ENCODE data around the gene DLG2. TPM values are rescaled to one million over a fixed set of nuclear protein-coding genes. Genes with fewer than 3 reads are reported as not detected.

DLG2 gene
- total and polyA plus RNA-seq, 9 of the 15 experiments (the other 6 are each of a cell fraction or from before 2014, with no cell fraction given): 0.52 to 1.6 (median 0.95) TPM

DNA sequence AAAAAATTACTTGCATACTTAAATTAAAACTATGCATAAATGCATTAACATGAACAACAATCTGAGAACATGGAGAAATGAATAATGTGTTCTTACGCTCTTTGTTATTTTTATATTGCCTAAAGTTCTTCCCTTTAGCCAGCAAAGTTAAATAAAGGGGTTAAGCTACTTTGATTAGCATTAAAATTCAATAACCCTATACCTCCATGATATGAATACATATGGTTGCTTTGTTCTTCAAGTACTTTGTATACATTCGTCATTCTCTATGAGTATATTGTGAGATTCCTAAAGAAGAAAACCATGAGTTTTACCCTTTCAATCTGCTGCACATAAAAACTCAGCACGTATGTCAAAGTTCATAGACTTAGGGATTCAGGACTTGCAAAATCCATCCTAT lies 578.3 kb downstream of the DLG2 start (continued):
- no peak for TF ChIP-seq NCOA2 (IDR thresholded peaks at IDR 0.05; ENCODE audit: partially characterized antibody in 2 of 2)
- no peak for TF ChIP-seq CHD1 (IDR thresholded peaks at IDR 0.05; ENCODE audit: low read length)

- no peaks in the 10 kb centered on the region for H3K9me3 ChIP-seq (replicated peaks; ENCODE audit: control insufficient read depth, insufficient read depth, low read depth, low read length)
- H3K79me2 ChIP-seq (ENCODE audit: control insufficient read depth, insufficient read depth, low read length): no peaks in the 10 kb centered on the region
- no peaks in the 10 kb centered on the region for H3K36me3 ChIP-seq (ENCODE audit: control insufficient read depth, insufficient read depth, low read length)
- H2AFZ ChIP-seq (ENCODE audit: low read depth, low read length): no peak overlapping the region
- ChIA-PET POLR2A (no interaction called here), CTCF (ENCODE audit: low intra/inter-chr PET ratio) (no interaction called here)
- DNase-seq (ENCODE audit: extremely low read depth in 1 of 4, low spot score in 3 of 4) (no peak), ATAC-seq (no peak), FAIRE-seq (no peak)
- H3K9me1 ChIP-seq (ENCODE audit: control insufficient read depth, insufficient read depth, low read length): no peaks in the 10 kb centered on the region
- no peaks in the 10 kb centered on the region for H3K27me3 ChIP-seq (ENCODE audit: control insufficient read depth in 2 of 2, insufficient read depth in 2 of 2, low read length in 2 of 2)
- no peak overlapping the region for H3K4me3 ChIP-seq
- in situ Hi-C loops (cut with MboI): no loop called here
- TF ChIP-seq, protein P1, sequence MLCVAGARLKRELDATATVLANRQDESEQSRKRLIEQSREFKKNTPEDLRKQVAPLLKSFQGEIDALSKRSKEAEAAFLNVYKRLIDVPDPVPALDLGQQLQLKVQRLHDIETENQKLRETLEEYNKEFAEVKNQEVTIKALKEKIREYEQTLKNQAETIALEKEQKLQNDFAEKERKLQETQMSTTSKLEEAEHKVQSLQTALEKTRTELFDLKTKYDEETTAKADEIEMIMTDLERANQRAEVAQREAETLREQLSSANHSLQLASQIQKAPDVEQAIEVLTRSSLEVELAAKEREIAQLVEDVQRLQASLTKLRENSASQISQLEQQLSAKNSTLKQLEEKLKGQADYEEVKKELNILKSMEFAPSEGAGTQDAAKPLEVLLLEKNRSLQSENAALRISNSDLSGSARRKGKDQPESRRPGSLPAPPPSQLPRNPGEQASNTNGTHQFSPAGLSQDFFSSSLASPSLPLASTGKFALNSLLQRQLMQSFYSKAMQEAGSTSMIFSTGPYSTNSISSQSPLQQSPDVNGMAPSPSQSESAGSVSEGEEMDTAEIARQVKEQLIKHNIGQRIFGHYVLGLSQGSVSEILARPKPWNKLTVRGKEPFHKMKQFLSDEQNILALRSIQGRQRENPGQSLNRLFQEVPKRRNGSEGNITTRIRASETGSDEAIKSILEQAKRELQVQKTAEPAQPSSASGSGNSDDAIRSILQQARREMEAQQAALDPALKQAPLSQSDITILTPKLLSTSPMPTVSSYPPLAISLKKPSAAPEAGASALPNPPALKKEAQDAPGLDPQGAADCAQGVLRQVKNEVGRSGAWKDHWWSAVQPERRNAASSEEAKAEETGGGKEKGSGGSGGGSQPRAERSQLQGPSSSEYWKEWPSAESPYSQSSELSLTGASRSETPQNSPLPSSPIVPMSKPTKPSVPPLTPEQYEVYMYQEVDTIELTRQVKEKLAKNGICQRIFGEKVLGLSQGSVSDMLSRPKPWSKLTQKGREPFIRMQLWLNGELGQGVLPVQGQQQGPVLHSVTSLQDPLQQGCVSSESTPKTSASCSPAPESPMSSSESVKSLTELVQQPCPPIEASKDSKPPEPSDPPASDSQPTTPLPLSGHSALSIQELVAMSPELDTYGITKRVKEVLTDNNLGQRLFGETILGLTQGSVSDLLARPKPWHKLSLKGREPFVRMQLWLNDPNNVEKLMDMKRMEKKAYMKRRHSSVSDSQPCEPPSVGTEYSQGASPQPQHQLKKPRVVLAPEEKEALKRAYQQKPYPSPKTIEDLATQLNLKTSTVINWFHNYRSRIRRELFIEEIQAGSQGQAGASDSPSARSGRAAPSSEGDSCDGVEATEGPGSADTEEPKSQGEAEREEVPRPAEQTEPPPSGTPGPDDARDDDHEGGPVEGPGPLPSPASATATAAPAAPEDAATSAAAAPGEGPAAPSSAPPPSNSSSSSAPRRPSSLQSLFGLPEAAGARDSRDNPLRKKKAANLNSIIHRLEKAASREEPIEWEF (CRISPR knock-in tag; IDR thresholded peaks at IDR 0.05): no peak
- no peak for TF ChIP-seq CREB1 (IDR thresholded peaks at IDR 0.05)
- no peak for TF ChIP-seq CREB1 (CRISPR knock-in tag; IDR thresholded peaks at IDR 0.05)
- no peak for TF ChIP-seq POLR2A (conservative IDR thresholded peaks at IDR 0.05)
- no peak for TF ChIP-seq TFAM (CRISPR knock-in tag; conservative IDR thresholded peaks at IDR 0.05)
- no peak for TF ChIP-seq CBFA2T2 (conservative IDR thresholded peaks at IDR 0.05)
- TF ChIP-seq ZFP91 (CRISPR knock-in tag; IDR thresholded peaks at IDR 0.05): no peak
- TF ChIP-seq ZNF3 (CRISPR knock-in tag; IDR thresholded peaks at IDR 0.05): no peak
- TF ChIP-seq SMARCE1 (IDR thresholded peaks at IDR 0.05): no peak
- no peak for TF ChIP-seq ATF7 (IDR thresholded peaks at IDR 0.05)
- TF ChIP-seq SOX6 (IDR thresholded peaks at IDR 0.05): no peak
- intact Hi-C loops (cut with micrococcal nuclease): no loop called here
- no peak overlapping the region for H3K27ac ChIP-seq (ENCODE audit: extremely low read depth, low read depth, low read length)
- WGBS (ENCODE audit: insufficient coverage, low coverage, missing lambda C conversion rate): 0% methylated on average over 3 of the region's 3 CpGs
- H3K4me2 ChIP-seq (ENCODE audit: insufficient read depth, low read length): no peak overlapping the region
- no TSS peak for BruUV-seq (replicated peaks)
- no peaks in the 10 kb centered on the region for H3K4me1 ChIP-seq (replicated peaks in 1 of 2; ENCODE audit: control insufficient read depth in 2 of 2, insufficient read depth in 2 of 2, low read length in 2 of 2)
- H3K9ac ChIP-seq (ENCODE audit: insufficient read depth in 1 of 2, low read depth in 2 of 2, low read length in 2 of 2): no peak overlapping the region
- H4K20me1 ChIP-seq (replicated peaks; ENCODE audit: control insufficient read depth, insufficient read depth, low read length): no peaks in the 10 kb centered on the region
Measured at GRCh38 chr11:85045716-85046115, 581.4 kb downstream of the DLG2 start.

All from K562 (cell line).